GM23338 (cell line): ENCODE results near the gene PTGR3. TPM values are rescaled to one million over a fixed set of nuclear protein-coding genes. Genes with fewer than 3 reads are reported as not detected.

Source experiments
- ATAC-seq: fragments of 200-7000 bp; cut with Tn5 transposase; 3 replicates; pipeline ENCODE4 v1.9.1; 2020
- DNase-seq: peaks from one replicate; pipeline ENCODE4 v3.0.0-alpha.2; 2015; ENCODE audit warnings: low spot score
- H2AFZ ChIP-seq: fragments of 200-600 bp; sonication (generic); 2 replicates; pipeline ENCODE4 v1.8.0; 2016; ENCODE audit warnings: antibody characterized with exemption, mild to moderate bottlenecking, moderate library complexity
- H3F3A ChIP-seq: fragments of 200-600 bp; sonication (generic); replicated peaks from 2 replicates; pipeline ENCODE4 v1.8.0; 2017; ENCODE audit warnings: antibody characterized with exemption, mixed run types, low read depth
- H3K27ac ChIP-seq: fragments of 200-600 bp; sonication (generic); 2 replicates; pipeline ENCODE4 v1.6.1; 2016; ENCODE audit warnings: low read depth
- H3K27me3 ChIP-seq: fragments of 200-600 bp; sonication (generic); 2 replicates; pipeline ENCODE4 v1.8.0; 2016; ENCODE audit warnings: mild to moderate bottlenecking, mixed run types, moderate library complexity; ENCODE audit not compliant: insufficient read depth
- H3K36me3 ChIP-seq: fragments of 200-600 bp; sonication (generic); 2 replicates; pipeline ENCODE4 v1.8.0; 2016; ENCODE audit warnings: mild to moderate bottlenecking; ENCODE audit not compliant: insufficient read depth
- H3K4me1 ChIP-seq: fragments of 200-600 bp; sonication (generic); 2 replicates; pipeline ENCODE4 v1.8.0; 2016; ENCODE audit warnings: mild to moderate bottlenecking, moderate library complexity; ENCODE audit not compliant: insufficient read depth
- H3K4me2 ChIP-seq: fragments of 200-600 bp; sonication (generic); 2 replicates; pipeline ENCODE4 v1.7.1; 2017; ENCODE audit warnings: mixed run types
- H3K4me3 ChIP-seq: fragments of 200-600 bp; sonication (generic); 2 replicates; pipeline ENCODE4 v1.6.1; 2016; ENCODE audit warnings: mixed run types
- H3K79me2 ChIP-seq: fragments of 200-600 bp; sonication (generic); replicated peaks from 2 replicates; pipeline ENCODE4 v1.8.0; 2017; ENCODE audit warnings: mild to moderate bottlenecking; ENCODE audit not compliant: insufficient read depth
- H3K9me2 ChIP-seq: fragments of 200-600 bp; sonication (generic); 2 replicates; pipeline ENCODE4 v1.8.0; 2017; ENCODE audit not compliant: insufficient read depth
- H4K20me1 ChIP-seq: fragments of 200-600 bp; sonication (generic); replicated peaks from 2 replicates; pipeline ENCODE4 v1.8.0; 2017; ENCODE audit warnings: mild to moderate bottlenecking; ENCODE audit not compliant: insufficient read depth
- H3K27ac Mint-ChIP-seq: 2 replicates; pipeline ENCODE4 v1.8.0; 2020; ENCODE audit warnings: inconsistent platforms, mild to moderate bottlenecking, moderate library complexity, mixed read lengths
- H3K27me3 Mint-ChIP-seq: 3 replicates; pipeline ENCODE4 v1.8.0; 2022; ENCODE audit warnings: low read depth, mild to moderate bottlenecking, moderate library complexity, mixed read lengths, inconsistent platforms; ENCODE audit not compliant: insufficient read depth, poor library complexity
- H3K36me3 Mint-ChIP-seq: 3 replicates; pipeline ENCODE4 v1.8.0; 2021; ENCODE audit warnings: low read depth, mild to moderate bottlenecking, inconsistent platforms, moderate library complexity, mixed read lengths
- H3K4me1 Mint-ChIP-seq: 3 replicates; pipeline ENCODE4 v1.8.0; 2020; ENCODE audit warnings: mild to moderate bottlenecking, inconsistent platforms, mixed read lengths
- H3K4me3 Mint-ChIP-seq: 3 replicates; pipeline ENCODE4 v1.8.0; 2021; ENCODE audit warnings: moderate library complexity, mild to moderate bottlenecking, inconsistent platforms, mixed read lengths
- H3K9me3 Mint-ChIP-seq: 3 replicates; pipeline ENCODE4 v1.8.0; 2020; ENCODE audit warnings: moderate library complexity, mild to moderate bottlenecking, inconsistent platforms, mixed read lengths
- CREB1 ChIP-seq: fragments of 250-450 bp; sonication (Bioruptor Pico); IDR thresholded peaks from 2 replicates; pipeline ENCODE4 v1.5.0; 2020; ENCODE audit warnings: low read depth, mild to moderate bottlenecking, moderate library complexity
- ETS1 ChIP-seq: IDR thresholded peaks from 2 replicates; pipeline ENCODE4 v1.6.1; 2016; ENCODE audit warnings: antibody characterized with exemption
- EZH2 ChIP-seq: fragments of 200-600 bp; sonication (generic); IDR thresholded peaks from one replicate; pipeline ENCODE4 v1.8.0; 2017; ENCODE audit warnings: antibody characterized with exemption, mild to moderate bottlenecking, low read depth; ENCODE audit not compliant: unreplicated experiment
- EZH2phosphoT487 ChIP-seq: fragments of 200-600 bp; sonication (generic); IDR thresholded peaks from one replicate; pipeline ENCODE4 v1.8.1; 2018; ENCODE audit warnings: antibody characterized with exemption; ENCODE audit not compliant: unreplicated experiment
- JUNB ChIP-seq: IDR thresholded peaks from one replicate; pipeline ENCODE4 v1.6.1; 2016; ENCODE audit warnings: antibody characterized with exemption; ENCODE audit not compliant: unreplicated experiment
- NANOG ChIP-seq: IDR thresholded peaks from 2 replicates; pipeline ENCODE4 v1.6.1; 2016; ENCODE audit warnings: antibody characterized with exemption, borderline replicate concordance
- STAT1 ChIP-seq: IDR thresholded peaks from one replicate; pipeline ENCODE4 v1.6.1; 2016; ENCODE audit warnings: antibody characterized with exemption; ENCODE audit not compliant: unreplicated experiment
- ZNF114 ChIP-seq: fragments of 250-450 bp; sonication (Bioruptor Pico); IDR thresholded peaks from 2 replicates; pipeline ENCODE4 v1.5.0; 2020; ENCODE audit warnings: mild to moderate bottlenecking, moderate library complexity
- ZNF331 ChIP-seq: fragments of 250-450 bp; sonication (Bioruptor Pico); IDR thresholded peaks from 2 replicates; pipeline ENCODE4 v1.5.0; 2020; ENCODE audit warnings: low read depth, mild to moderate bottlenecking, moderate library complexity
- ZNF462 ChIP-seq: fragments of 250-450 bp; sonication (Bioruptor Pico); IDR thresholded peaks from 2 replicates; pipeline ENCODE4 v1.5.0; 2020; ENCODE audit warnings: mild to moderate bottlenecking, moderate library complexity
- polyA plus RNA-seq: library from polyadenylated mRNA; unstranded; fragments of >200 nt; fragmentation: Nextera tagmentation; extraction: Ambion mirVana; gene quantifications from 2 replicates; pipeline ENCODE4 v1.2.1, GENCODE V29; 2016
- total RNA-seq: library from RNA; depleted of rRNA; stranded (reverse); fragments of >200 nt; shearing (Covaris generic); gene quantifications from 2 replicates; pipeline ENCODE4 v1.2.3, GENCODE V29; 2014
- TF ChIP-seq, protein P1 (sequence below): IDR thresholded peaks from one replicate; pipeline ENCODE4 v1.6.1; 2018; ENCODE audit warnings: antibody characterized with exemption; ENCODE audit not compliant: unreplicated experiment

Gene PTGR3
- total and polyA plus RNA-seq, 2 experiments from 2014 or later, result 0.84 to 1.5 TPM

DNA sequence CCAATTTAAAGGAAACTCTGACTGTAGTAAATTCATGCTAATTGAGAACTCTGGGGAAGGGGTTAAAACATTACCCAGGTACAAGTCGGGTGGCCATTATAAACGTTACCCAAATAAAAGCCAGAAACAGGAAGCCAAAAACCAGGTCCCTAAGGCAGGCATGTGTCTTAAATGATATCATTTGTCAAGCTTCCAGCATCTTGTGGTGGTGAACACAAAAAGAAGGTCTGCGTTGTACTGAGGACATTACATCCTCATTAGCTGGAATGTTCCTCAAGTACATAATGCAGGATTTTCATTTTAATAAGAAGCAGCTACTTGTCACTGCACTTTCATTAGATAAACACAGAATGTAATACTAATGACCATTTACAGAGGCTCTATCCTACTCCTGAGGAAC lies 10.9 kb downstream of the PTGR3 start:
- Mint-ChIP-seq H3K4me1 (peaks cover 5% of the 10 kb centered on the region; the same call in 1 of the 3 replicates), H3K36me3 (no peaks in the 10 kb centered on the region), H3K4me3 (no peak overlapping the region), H3K27ac (no peak overlapping the region), H3K27me3 (peaks cover 10% of the 10 kb centered on the region), H3K9me3 (no peaks in the 10 kb centered on the region)
- peaks cover 18% of the 10 kb centered on the region for H3K27me3 ChIP-seq
- no peaks in the 10 kb centered on the region for H3K9me2 ChIP-seq
- H3F3A ChIP-seq, result no peaks in the 10 kb centered on the region
- H3K27ac ChIP-seq, result no peak overlapping the region
- no peak overlapping the region for H3K4me2 ChIP-seq
- no peak for TF ChIP-seq ZNF331
- TF ChIP-seq, protein P1, sequence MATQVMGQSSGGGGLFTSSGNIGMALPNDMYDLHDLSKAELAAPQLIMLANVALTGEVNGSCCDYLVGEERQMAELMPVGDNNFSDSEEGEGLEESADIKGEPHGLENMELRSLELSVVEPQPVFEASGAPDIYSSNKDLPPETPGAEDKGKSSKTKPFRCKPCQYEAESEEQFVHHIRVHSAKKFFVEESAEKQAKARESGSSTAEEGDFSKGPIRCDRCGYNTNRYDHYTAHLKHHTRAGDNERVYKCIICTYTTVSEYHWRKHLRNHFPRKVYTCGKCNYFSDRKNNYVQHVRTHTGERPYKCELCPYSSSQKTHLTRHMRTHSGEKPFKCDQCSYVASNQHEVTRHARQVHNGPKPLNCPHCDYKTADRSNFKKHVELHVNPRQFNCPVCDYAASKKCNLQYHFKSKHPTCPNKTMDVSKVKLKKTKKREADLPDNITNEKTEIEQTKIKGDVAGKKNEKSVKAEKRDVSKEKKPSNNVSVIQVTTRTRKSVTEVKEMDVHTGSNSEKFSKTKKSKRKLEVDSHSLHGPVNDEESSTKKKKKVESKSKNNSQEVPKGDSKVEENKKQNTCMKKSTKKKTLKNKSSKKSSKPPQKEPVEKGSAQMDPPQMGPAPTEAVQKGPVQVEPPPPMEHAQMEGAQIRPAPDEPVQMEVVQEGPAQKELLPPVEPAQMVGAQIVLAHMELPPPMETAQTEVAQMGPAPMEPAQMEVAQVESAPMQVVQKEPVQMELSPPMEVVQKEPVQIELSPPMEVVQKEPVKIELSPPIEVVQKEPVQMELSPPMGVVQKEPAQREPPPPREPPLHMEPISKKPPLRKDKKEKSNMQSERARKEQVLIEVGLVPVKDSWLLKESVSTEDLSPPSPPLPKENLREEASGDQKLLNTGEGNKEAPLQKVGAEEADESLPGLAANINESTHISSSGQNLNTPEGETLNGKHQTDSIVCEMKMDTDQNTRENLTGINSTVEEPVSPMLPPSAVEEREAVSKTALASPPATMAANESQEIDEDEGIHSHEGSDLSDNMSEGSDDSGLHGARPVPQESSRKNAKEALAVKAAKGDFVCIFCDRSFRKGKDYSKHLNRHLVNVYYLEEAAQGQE, result no peak
- TF ChIP-seq ETS1, result no peak
- no peak for TF ChIP-seq JUNB
- no peak for TF ChIP-seq EZH2
- no peak for TF ChIP-seq CREB1 (CRISPR knock-in tag)
- TF ChIP-seq EZH2phosphoT487, result no peak
- TF ChIP-seq ZNF114, result no peak
- TF ChIP-seq NANOG, result no peak
- TF ChIP-seq STAT1, result no peak
- TF ChIP-seq ZNF462 (CRISPR knock-in tag), result no peak
- H2AFZ ChIP-seq, result no peak overlapping the region
- H3K36me3 ChIP-seq, result no peaks in the 10 kb centered on the region
- no peaks in the 10 kb centered on the region for H3K79me2 ChIP-seq
- H3K4me3 ChIP-seq, result no peak overlapping the region
- ATAC-seq, result no peak
- H3K4me1 ChIP-seq, result no peaks in the 10 kb centered on the region; the same call in 1 of the 2 replicates
- DNase-seq, result no peak
- peaks cover 5% of the 10 kb centered on the region; the same call in 1 of the 2 replicates for H4K20me1 ChIP-seq
